SH-SY5Y (cell line): ENCODE data around the gene ZCCHC10.

Experiments used
- GATA2 ChIP-seq: IDR thresholded peaks from 2 replicates; pipeline ENCODE4 v1.6.1; 2011; ENCODE audit warnings: mild to moderate bottlenecking, low read depth, low read length
- GATA3 ChIP-seq: IDR thresholded peaks from 2 replicates; pipeline ENCODE4 v1.6.1; 2011; ENCODE audit warnings: low read depth, mild to moderate bottlenecking, low read length, moderate library complexity

DNA sequence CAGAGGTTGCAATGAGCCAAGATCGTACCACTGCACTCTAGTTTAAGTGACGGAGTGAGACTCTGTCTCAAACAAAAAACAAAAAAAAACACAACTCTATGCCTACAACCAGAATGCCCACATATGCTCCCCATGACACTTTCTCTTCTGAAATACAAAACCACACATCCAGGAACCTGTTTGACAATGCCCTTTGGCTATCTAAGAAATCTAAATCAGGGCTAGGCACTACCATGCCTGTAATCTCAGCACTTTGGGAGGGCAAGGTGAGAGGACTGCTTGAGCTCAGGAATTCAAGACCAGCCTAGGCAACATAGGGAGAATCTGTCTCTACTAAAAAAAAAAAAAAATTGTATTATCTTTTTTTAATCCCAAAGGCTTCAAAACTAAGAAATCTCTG, 73.5 kb downstream of the ZCCHC10 start:
- no peak for TF ChIP-seq GATA2
- no peak for TF ChIP-seq GATA3
